HG03103 (cell line): ENCODE measurements around the gene CFAP77.

Experiments used
- ATAC-seq: cut with Tn5 transposase; IDR thresholded peaks from one replicate; pipeline ENCODE4 v1.9.1; 2021; ENCODE audit warnings: low read depth; ENCODE audit not compliant: unreplicated experiment

Gene CFAP77

DNA sequence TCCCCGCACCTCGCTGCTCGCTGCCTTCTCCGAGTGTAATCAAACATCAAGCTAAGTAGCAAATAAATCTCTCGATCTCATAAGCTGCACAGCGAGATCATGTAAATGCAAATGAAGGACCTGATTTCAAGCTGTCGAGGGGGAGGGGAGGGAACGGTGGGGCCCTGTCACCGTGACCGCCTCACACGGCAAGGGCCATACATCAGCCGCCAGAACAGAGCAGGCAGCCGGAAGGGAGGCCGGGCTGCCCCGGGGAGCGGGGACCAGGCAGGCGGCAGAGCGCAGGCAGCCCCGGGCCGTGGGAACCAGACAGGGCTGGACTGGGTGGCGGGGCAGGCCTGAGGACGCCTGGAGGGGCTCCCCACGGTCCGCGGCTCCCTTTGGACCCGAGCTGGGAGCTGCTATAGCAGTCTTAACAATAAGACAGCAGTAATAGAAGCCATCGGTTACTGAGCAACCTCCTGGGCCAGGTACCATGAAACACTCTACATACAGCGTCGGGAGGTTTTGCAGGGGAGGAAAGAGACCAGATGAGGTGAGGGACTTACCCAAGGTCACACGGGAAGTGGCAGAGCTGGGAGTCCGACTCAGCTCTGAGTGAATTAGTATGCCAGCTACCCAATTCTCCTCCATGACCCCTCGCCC is 76.8 kb downstream of the CFAP77 start:
- no peak for ATAC-seq

DNA sequence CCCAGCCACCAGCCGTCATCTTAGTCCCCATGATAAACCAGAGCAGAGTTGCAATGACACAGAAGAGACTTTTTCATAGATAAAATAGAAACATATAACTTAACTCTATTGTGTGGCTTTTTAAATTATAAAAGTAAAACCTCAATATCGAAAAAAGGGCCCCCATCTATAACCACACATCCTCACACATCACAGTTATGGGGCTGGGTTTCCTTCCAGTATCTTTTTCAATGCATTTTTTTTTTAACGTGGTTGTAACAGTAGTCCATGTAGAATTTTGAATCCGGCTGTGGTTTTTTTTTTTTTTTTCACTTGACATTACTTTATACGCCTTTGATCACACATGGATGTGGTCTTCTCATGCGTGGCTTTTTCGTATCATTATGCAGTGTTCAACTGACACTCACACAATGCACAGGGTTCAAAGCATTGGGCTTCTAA is 77.4 kb downstream of the CFAP77 start:
- no peak for ATAC-seq

DNA sequence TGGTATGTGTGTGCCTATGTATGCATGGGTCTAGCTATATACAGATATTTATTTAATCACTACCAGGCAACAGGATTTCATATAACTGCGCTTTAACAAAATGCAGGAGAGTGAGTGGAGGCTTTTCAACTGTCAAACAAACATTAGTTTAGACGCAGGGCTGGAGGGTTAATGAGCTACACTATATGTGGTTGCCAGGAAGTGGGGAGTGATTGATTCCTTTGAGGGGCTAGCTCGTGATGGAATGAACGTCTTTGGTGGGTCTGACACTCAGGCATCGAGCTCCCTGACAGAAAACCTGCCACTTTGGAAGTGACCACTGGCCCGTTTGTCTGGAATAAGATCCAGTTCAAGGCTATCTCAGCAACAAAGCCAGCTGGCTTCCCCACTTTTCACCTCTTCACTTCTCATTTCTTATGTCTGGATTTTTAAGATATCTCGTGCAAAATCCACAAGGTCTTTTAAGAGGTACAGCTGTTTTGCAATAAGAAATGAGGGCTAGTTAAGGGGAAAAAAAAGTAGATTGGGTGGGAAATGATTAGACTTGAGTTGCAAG is 78.0 kb downstream of the CFAP77 start:
- ATAC-seq: no peak

DNA sequence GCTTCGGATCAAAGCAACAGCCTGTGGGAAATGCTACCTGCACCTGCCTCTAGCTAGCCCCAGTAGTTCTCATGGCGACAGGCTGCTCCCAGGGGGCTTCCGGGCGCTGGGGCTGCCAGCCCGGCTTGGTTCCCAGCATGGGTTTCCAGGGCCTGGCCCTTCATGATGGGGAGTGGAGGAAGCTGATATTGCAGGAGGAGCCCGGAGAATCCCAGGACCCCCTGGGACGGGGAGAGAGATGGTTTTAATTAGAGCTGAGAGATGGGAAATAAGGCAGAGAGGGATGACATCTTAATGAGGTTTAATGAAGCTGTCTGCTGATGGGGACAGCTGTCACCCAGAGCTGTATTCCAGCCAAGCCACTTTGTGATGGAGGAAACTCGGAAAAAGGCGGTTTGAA is 78.6 kb downstream of the CFAP77 start:
- no peak for ATAC-seq

DNA sequence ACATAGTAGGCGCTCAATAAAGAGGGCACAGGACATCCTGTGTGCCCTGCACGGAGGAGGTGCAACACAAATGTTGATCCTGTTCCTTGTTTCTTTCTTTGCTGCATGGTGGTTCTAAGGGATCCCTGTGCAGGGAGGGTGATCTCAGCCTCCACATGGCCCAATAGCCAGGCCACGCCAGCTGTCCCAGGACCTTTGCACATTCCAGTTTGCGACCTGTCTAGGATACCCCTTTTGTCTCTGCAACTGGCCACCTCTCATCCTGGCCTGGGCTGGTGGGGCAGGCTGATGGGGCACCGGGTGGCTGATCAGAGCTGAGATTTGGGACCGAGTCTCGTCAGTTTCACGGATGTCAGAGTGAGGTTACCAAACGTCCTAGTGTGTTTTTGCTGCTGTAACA is 79.5 kb downstream of the CFAP77 start:
- no peak for ATAC-seq

DNA sequence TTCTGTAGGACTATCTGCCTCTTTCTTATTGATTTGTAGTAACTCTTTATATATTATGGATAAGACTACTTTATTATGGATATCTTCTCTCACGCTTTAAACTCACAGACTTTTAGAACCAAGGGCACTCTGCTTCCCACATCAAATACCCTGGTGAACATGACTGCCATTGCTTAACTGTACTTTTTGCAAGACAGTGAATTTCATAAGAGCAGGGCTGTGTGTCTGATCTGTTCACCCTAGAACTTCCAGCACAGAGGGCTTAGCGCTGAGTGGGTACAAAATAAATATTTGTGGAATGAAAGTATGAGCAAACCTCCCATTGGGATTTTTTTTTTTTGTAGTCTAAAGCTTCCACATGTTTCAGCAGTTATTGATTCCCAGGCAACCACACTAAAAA is 84.8 kb downstream of the CFAP77 start:
- ATAC-seq: no peak

DNA sequence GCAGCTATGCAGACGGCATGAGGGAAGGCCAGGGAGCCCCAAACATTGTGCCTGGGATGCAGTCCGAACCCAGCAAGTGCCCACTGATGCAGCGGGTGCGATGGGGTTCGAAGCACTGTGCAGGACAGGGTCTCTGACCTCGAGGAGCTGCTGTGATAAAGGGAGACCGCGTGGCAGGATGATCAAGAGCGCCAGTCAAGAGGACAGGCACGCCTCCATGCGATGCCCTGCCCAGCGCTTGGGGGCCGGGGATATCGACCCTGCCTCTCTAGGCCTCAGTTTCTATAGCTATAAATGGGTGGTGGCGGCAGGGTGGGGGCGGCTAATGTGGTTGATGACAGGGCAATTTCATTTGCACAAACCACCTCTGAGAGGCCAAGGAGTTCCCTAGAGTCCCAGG is 87.7 kb downstream of the CFAP77 start:
- ATAC-seq: no peak

DNA sequence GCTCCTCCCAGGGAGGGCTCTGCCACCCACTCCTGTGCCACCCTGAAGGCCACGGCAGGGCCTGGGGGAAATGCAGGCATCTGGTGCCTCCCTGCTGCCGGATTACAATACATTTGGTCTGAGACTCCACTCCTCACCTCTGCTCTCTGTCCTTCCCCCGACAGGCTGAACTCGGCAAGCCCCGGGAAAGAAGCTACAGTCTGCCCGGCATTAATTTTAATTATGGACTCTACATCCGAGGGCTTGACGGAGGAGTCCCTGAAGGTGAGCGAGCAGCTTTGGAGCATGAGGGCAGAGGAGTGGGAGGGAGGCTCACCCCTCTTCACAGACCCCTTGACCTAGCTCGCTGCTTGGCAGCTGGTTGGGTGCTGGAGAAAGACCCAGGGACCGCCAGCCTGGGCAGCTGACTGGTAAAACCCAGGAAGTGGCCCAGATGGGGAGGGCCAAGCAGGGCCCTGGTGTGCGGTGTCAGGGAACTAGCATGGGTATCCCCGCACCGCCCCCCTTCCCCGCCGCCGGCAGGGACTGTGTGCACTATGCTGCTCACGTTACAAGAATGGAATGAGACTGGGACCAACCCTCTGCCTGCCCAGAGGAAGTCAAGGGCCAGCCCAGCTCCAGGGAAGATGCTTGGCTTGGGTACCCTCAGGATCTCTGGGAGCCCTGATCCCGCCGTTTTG is 88.7 kb downstream of the CFAP77 start:
- ATAC-seq: no peak

DNA sequence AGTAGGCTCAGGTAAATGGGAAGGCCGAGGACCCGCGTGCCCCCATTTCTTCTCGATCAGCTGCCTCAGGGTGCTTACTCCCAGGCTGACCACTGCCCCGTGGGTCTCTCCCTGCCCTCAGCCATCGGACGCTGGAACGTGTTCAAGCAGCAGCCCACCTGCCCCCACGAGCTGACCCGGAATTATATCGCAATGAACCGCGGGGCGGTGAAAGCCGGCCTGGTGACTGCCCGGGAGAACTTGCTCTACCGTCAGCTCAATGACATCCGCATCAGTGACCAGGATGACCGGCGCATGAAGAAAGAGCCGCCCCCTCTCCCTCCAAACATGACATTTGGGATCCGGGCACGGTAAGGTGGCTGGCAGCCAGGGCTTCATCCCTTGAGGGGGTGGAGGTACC is 89.2 kb downstream of the CFAP77 start:
- ATAC-seq: no peak

DNA sequence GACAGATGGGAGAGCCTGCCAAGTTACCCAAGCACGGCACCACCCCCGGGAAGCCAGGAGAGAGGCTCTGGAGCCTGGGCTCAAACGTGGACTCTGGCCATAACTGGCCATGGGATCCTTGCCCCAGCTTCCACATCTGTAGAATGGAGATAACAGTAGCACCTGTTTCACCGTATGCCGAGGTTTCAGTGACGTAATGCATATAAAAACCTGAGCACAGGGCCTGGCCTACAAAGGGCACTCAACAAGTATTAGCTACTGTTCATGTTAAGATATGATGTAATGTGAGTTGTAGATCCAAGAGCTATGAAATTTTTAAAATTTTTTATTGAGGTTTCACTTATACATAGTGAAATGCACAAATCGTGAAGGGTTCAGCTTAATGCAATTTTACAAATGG is 90.2 kb downstream of the CFAP77 start:
- ATAC-seq: no peak

DNA sequence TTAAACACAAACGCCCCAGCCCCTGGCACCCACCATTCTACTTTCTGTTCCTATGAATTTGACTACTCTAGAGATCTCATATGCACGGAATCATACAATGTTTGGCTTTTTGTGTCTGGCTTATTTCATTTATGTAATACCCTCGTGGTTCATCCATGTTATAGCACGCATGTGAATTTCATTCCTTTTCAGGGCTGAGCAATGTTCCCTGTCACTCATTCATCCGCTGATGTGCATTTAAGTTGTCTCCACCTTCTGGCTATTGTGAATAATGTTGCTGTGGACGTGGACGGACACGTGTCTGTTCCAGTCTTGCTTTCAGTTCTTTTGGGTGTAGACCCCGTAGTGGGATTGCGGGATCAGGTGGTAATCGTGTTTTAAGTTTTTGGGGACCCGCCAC is 92.5 kb downstream of the CFAP77 start:
- no peak for ATAC-seq

DNA sequence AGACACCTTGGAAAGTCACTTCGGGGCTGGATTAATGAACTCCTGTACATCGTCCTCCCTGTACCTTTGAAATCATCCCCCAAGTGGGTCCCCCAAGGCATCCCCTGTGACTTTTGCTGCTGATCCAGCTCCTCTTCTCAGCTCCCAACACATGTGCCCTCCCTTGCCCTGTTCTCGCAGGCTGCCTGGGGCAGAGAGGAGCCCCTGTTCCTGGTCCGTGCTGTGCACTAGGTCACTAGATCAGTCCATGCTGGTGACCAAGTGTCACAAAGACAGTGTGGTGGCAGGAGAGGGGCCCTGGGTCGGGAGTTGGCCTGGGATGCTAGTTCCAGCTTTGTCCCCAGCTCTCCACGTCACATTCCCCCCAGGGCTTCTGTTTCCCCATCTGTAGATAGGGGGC is 93.1 kb downstream of the CFAP77 start:
- ATAC-seq: no peak

DNA sequence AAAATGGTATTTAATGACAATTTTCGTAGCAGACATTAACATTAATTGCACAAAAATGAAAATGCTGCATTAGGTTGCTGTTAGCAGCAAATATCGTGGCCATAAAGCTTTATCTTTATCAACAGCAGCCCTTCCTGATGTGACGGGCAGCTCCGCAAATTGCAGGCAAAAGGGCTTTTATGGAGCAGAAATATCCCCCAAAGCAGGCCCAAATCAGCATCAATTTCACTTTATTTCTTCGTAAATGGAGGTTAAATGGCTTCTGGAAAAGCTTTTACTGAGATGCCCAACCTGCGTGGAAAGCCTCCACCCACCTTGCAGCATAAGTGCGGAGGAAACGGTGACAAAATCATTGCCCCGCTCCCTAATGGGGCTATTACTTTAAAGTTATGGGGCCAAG is 94.5 kb downstream of the CFAP77 start:
- no peak for ATAC-seq

DNA sequence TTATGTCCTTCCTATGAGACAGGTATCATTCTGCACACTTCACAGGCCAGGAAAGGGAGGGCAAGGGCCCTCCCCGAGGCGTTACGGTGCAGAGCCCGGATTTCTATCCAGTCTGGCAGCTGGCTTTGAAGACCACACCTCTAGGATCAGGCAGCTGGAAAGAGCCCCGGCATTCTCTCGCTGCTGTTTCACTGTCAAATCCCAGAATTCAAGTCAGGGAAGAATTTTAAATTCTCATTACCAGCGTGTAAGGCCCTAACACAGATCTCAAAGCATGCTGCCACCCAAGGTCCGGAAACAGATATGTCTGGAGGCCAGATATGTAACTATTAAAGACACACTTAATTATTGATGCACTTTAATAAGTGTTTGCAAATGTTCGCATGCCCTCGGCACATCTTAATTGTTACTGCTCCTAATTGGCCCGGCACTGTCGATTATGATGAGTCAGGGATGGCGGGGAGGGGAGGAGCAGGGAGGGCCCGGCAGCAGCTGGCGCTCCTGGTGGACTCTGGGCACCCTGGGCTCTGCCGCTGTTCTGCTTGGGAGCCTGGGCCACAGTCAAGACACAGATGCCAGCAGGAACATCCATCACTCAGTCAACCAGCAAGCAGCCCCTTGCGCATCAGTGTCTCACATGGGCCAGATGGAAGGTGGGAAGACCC is 96.1 kb downstream of the CFAP77 start:
- no peak for ATAC-seq

DNA sequence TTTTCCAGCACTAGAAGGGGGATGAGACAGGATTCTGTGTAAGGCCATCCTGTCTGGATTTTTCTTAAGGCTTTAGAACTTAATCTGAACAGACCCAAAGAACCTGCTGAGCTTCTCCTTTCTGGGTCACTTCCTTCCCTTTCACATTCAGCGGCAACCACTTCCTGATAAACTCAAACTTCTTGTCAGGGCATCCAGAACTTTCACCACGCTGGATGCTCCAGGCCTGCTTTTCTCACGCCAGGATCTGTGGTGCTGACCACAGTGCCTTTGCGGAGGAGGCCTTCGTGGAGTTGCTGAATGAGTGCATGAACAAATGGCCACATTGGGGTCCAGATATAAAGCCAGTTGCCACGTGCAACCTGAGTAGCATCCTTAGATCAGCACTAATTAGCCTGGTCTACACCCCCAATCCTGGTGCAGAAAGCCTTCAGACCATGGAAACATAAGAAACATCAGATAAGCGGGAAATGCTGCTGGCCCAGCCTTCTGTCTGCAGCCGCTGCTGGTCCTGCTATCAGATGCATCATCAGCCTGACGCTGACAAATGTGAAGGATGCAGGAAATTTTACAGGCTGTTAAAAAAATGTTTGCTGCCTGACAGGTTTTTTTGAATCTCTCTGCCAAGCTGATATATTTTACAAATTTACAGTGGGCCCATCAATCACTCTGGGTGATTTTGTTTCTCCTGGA is 97.1 kb downstream of the CFAP77 start:
- no peak for ATAC-seq

DNA sequence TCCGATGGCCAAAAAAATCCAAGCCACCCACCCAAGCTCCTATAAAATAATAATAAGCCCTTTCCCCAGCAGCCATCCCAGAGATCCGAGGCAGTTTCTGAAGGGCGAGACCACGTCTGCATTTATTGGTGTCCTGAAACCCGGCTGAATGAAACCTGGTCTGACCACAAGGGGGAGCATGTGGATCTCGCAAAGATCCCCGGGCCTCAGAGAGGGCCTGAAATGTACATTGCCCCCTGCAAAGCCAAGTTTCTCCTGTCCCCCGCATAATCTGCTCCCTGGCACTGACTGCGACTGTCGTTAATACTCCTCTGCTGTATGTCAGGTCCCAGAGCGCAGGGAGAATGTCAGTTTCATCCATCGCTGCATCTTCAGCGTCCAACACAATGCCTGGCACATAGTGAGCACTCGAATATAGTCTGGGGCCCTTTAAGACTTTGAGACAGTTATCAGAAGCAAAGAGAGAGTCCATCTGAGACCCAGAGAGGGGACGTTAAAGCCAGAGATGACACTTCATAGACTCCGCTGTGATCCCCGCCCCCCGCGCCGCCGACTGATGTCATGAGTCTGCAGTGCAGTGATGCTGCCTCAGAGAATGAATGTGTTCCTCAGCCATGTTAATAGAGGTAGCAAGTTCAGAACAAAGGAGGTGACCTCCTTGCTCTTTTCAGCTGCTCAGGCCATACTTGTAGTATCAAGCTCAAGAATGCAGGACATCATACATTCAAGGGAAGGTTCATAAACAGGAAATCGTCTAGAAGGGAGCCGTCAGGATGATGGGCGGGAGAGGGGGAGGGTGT is 97.9 kb downstream of the CFAP77 start:
- ATAC-seq: no peak

DNA sequence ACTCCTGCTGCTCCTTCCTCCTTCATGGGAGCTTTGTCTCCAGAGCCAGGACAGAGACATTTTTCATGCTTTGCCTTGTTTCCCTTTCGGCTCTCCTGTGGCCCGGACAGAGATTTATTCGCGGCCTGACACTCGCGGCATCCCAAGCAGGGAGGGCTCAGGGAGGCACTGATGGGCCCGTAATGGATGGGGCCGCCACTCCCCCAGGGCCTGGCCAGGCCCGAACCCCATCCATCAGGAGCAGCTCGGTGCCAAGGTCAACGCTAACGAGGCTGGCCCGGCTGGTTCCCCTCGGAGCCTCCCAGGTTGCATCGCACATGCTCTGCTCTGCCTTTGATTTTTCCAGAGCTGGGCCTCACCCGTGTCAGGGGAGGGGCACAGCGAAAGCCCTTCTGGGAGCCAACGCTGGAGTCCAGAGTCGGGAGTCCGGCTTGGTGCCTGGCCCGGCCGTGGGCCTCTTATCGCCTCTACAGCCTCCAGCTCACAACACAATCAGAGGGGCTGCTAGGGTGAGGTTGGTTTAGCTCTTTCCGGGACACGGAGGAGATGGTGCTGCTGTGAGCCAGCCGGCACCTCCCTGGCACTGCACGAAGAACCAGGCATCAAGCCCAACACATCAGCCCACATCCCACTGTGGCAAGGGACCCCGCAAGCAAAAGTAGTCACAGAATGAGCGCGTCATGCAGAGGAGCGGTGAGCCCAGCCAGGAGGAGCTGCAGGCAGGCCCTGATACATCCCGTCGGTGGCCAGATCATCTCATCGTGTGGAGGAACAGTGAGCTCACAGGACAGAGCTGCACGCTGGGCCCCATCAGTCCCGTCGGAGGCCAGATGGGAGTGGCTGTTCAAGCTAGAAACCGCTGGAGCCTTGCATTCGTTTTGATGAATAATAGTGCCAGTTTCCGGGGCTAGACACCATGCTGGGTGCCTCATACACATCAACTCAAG is 100.2 kb downstream of the CFAP77 start:
- ATAC-seq: no peak

DNA sequence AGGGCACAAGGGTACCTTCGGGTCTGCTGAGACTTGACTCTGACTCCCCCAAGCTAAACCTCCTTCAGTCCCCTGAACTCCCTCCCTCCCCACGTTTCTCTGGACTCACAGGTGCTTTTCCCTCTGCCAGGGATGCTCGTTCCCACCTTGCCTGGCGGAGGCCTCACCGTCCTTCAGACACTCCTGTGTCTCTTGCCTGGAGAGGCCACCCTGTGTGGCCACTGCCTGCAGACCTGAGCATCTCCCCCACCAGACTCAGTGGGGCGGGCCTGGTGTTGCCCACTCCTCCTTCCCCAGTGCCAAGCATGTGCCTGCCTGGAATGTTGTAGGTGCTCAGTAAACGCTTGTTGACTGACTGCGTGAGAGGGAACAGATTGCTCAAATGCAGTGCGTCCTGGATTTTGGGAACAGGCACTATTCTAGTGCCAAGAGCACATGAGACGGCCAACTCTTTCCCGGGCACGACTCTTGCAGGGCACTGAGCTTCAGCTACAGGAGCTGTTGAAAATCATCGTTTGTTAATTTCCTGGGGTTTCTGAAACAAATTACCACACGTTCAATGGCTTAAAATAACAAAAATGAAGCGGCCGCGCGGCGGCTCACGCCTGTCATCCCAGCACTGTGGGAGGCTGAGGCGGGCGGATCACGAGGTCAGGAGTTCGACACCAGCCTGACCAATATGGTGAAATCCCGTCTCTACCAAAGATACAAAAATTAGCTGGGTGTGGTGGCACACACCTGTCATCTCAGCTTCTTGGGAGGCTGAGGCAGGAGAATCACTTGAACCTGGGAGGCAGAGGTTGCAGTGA is 101.4 kb downstream of the CFAP77 start:
- ATAC-seq: no peak
